ENCODE measurements around the gene HMOX2.

Gene HMOX2

GRCh38 chr16:4443271-4443670, 32.9 kb upstream of the HMOX2 start:
- Histone ChIP-seq H3K9me3 (ENCODE audit: control insufficient read depth in 1 of 2, low read length in 2 of 2) (no peaks in the 10 kb centered on the region), H3K36me3 (ENCODE audit: control insufficient read depth in 1 of 2, insufficient read depth in 2 of 2, low read length in 2 of 2) (peaks cover 46 to 90% of the 10 kb centered on the region in 2 donors), H3K4me1 (ENCODE audit: control insufficient read depth in 1 of 2, insufficient read depth in 2 of 2, low read length in 2 of 2) (no peaks in the 10 kb centered on the region), H3K9ac (ENCODE audit: low read depth in 1 of 2, low read length in 2 of 2) (no peak overlapping the region), H3K27me3 (ENCODE audit: control insufficient read depth in 1 of 2, insufficient read depth in 2 of 2, low read length in 2 of 2) (no peaks in the 10 kb centered on the region), H3K27ac (ENCODE audit: low read depth, low read length) (no peak overlapping the region), H3K4me3 (ENCODE audit: low read depth in 1 of 2, low read length in 2 of 2) (no peak overlapping the region)

DNA sequence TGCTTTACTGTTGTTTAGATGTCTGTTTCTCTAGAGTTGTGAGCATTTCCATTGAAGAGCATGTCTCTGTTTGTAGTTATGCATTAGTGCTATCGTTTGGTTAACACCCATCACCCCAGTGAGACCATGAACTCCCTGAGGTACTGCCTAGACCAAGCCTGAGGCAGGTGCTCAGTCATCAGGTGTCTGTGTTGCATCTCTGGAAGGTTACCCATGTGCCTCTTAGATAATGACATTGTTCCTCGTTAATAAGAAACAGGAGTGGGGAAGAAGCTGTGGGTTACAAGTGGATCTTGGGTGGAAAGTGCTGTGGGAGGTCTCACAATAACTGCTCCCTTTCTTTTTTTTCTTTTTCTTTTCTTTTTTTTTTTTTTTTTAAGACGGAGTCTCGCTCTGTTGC, 32.2 kb upstream of the HMOX2 start:
- Histone ChIP-seq H3K27ac (ENCODE audit: low read depth, low read length) (no peak overlapping the region), H3K27me3 (ENCODE audit: control insufficient read depth in 1 of 2, insufficient read depth in 2 of 2, low read length in 2 of 2) (no peaks in the 10 kb centered on the region), H3K9me3 (ENCODE audit: control insufficient read depth in 1 of 2, low read length in 2 of 2) (no peaks in the 10 kb centered on the region), H3K9ac (ENCODE audit: low read depth in 1 of 2, low read length in 2 of 2) (no peak overlapping the region), H3K4me1 (ENCODE audit: control insufficient read depth in 1 of 2, insufficient read depth in 2 of 2, low read length in 2 of 2) (no peaks in the 10 kb centered on the region), H3K4me3 (ENCODE audit: low read depth in 1 of 2, low read length in 2 of 2) (no peak overlapping the region), H3K36me3 (ENCODE audit: control insufficient read depth in 1 of 2, insufficient read depth in 2 of 2, low read length in 2 of 2) (peaks cover 50 to 92% of the 10 kb centered on the region in 2 donors)

DNA sequence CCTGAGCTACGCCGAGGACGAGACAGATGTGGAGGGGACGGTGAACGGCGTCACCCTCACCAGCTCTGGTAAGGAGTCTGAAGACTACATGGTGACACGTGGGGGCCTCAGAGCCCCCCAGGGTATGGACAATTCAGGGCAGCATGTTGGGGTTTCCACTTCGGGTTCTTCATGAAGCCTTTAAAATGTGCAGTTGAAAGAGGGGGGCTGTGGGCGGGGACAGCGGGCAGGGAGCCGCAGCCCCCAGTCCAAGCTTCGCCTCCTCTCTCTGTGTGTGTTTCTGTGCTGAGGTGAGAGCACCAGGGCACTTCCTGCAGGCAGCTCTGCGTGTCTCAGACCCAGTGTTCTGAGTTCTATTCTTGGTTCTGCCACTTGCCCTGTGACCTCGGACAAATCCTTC, 25.8 kb upstream of the HMOX2 start:
- H3K9me3 ChIP-seq (ENCODE audit: control insufficient read depth in 1 of 2, low read length in 2 of 2): no peaks in the 10 kb centered on the region
- H3K27ac ChIP-seq (ENCODE audit: low read depth, low read length): no peak overlapping the region
- peaks cover 43 to 93% of the 10 kb centered on the region in 2 donors for H3K36me3 ChIP-seq (ENCODE audit: control insufficient read depth in 1 of 2, insufficient read depth in 2 of 2, low read length in 2 of 2)
- H3K4me1 ChIP-seq (ENCODE audit: control insufficient read depth in 1 of 2, insufficient read depth in 2 of 2, low read length in 2 of 2): no peaks in the 10 kb centered on the region
- H3K4me3 ChIP-seq (ENCODE audit: low read depth in 1 of 2, low read length in 2 of 2): no peak overlapping the region
- H3K9ac ChIP-seq (ENCODE audit: low read depth in 1 of 2, low read length in 2 of 2): no peak overlapping the region
- no peaks in the 10 kb centered on the region for H3K27me3 ChIP-seq (ENCODE audit: control insufficient read depth in 1 of 2, insufficient read depth in 2 of 2, low read length in 2 of 2)

GRCh38 chr16:4450931-4451519, 25.2 kb upstream of the HMOX2 start:
- Histone ChIP-seq H3K4me3 (ENCODE audit: low read depth in 1 of 2, low read length in 2 of 2) (no peak overlapping the region), H3K27ac (ENCODE audit: low read depth, low read length) (no peak overlapping the region)

DNA sequence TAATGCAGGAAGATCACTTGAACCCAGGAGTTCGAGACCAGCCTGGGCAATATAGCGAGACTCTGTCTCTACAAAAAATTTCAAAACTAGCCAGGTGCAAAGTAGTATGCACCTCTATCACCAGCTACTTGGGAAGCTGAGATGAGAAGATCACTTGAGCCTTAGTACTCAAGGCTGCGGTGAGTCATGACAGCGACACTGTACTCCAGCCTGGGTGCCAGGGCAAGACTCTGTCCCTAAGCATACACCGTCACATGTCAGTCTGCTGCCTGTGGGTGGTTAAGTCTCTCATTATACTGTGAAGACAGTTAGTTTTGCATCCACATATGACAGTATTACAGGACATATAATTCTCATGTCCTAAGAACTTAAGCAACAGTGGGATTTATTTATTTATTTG, 23.5 kb upstream of the HMOX2 start:
- Histone ChIP-seq H3K27me3 (ENCODE audit: control insufficient read depth in 1 of 2, insufficient read depth in 2 of 2, low read length in 2 of 2) (no peaks in the 10 kb centered on the region), H3K4me1 (ENCODE audit: control insufficient read depth in 1 of 2, insufficient read depth in 2 of 2, low read length in 2 of 2) (no peaks in the 10 kb centered on the region), H3K9ac (ENCODE audit: low read depth in 1 of 2, low read length in 2 of 2) (no peak overlapping the region), H3K9me3 (ENCODE audit: control insufficient read depth in 1 of 2, low read length in 2 of 2) (no peaks in the 10 kb centered on the region), H3K36me3 (ENCODE audit: control insufficient read depth in 1 of 2, insufficient read depth in 2 of 2, low read length in 2 of 2) (peaks cover 50 to 94% of the 10 kb centered on the region in 2 donors), H3K4me3 (ENCODE audit: low read depth in 1 of 2, low read length in 2 of 2) (no peak overlapping the region), H3K27ac (ENCODE audit: low read depth, low read length) (no peak overlapping the region)

More at GRCh38 chr16:4450931-4451519, 25.2 kb upstream of the HMOX2 start:
- Histone ChIP-seq H3K9ac (ENCODE audit: low read depth in 1 of 2, low read length in 2 of 2) (no peak overlapping the region), H3K27me3 (ENCODE audit: control insufficient read depth in 1 of 2, insufficient read depth in 2 of 2, low read length in 2 of 2) (no peaks in the 10 kb centered on the region), H3K4me1 (ENCODE audit: control insufficient read depth in 1 of 2, insufficient read depth in 2 of 2, low read length in 2 of 2) (no peaks in the 10 kb centered on the region), H3K36me3 (ENCODE audit: control insufficient read depth in 1 of 2, insufficient read depth in 2 of 2, low read length in 2 of 2) (peaks cover 48 to 94% of the 10 kb centered on the region in 2 donors), H3K9me3 (ENCODE audit: control insufficient read depth in 1 of 2, low read length in 2 of 2) (no peaks in the 10 kb centered on the region)

- Histone ChIP-seq H3K4me3 (ENCODE audit: low read depth in 1 of 2, low read length in 2 of 2) (no peak overlapping the region), H3K9ac (ENCODE audit: low read depth in 1 of 2, low read length in 2 of 2) (no peak overlapping the region), H3K4me1 (ENCODE audit: control insufficient read depth in 1 of 2, insufficient read depth in 2 of 2, low read length in 2 of 2) (no peaks in the 10 kb centered on the region), H3K9me3 (ENCODE audit: control insufficient read depth in 1 of 2, low read length in 2 of 2) (no peaks in the 10 kb centered on the region), H3K36me3 (ENCODE audit: control insufficient read depth in 1 of 2, insufficient read depth in 2 of 2, low read length in 2 of 2) (peaks cover 46 to 77% of the 10 kb centered on the region in 2 donors), H3K27me3 (ENCODE audit: control insufficient read depth in 1 of 2, insufficient read depth in 2 of 2, low read length in 2 of 2) (no peaks in the 10 kb centered on the region), H3K27ac (ENCODE audit: low read depth, low read length) (no peak overlapping the region)
Measured at GRCh38 chr16:4454623-4455022, 21.6 kb upstream of the HMOX2 start.

DNA sequence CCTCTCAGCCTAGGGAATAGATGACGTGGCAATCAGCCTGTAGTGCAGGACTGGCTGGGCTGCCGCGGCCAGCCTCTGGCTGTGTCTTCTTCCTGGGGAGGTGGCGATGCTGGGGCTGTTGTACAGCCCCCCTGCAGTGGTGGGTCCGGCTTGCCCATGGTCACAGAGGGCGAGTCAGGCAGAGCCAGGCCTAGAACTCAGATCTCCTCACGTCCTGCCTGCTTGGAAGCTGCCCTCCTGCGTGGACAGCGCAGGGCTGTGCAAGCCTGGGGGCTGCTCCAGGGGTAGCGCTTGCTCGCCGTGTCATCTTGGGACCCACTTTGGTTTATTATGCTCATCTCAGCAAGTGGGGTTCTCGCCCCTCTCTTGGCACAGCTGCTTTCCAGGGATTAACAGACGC, 21.1 kb upstream of the HMOX2 start:
- Histone ChIP-seq H3K27ac (ENCODE audit: low read depth, low read length) (no peak overlapping the region), H3K9me3 (ENCODE audit: control insufficient read depth in 1 of 2, low read length in 2 of 2) (no peaks in the 10 kb centered on the region), H3K4me3 (ENCODE audit: low read depth in 1 of 2, low read length in 2 of 2) (no peak overlapping the region), H3K27me3 (ENCODE audit: control insufficient read depth in 1 of 2, insufficient read depth in 2 of 2, low read length in 2 of 2) (no peaks in the 10 kb centered on the region), H3K9ac (ENCODE audit: low read depth in 1 of 2, low read length in 2 of 2) (no peak overlapping the region), H3K36me3 (ENCODE audit: control insufficient read depth in 1 of 2, insufficient read depth in 2 of 2, low read length in 2 of 2) (peaks cover 46 to 73% of the 10 kb centered on the region in 2 donors), H3K4me1 (ENCODE audit: control insufficient read depth in 1 of 2, insufficient read depth in 2 of 2, low read length in 2 of 2) (no peaks in the 10 kb centered on the region)

- Histone ChIP-seq H3K36me3 (ENCODE audit: control insufficient read depth in 1 of 2, insufficient read depth in 2 of 2, low read length in 2 of 2) (peaks cover 38 to 66% of the 10 kb centered on the region in 2 donors), H3K9ac (ENCODE audit: low read depth in 1 of 2, low read length in 2 of 2) (no peak overlapping the region), H3K27ac (ENCODE audit: low read depth, low read length) (no peak overlapping the region), H3K27me3 (ENCODE audit: control insufficient read depth in 1 of 2, insufficient read depth in 2 of 2, low read length in 2 of 2) (no peaks in the 10 kb centered on the region), H3K9me3 (ENCODE audit: control insufficient read depth in 1 of 2, low read length in 2 of 2) (no peaks in the 10 kb centered on the region), H3K4me3 (ENCODE audit: low read depth in 1 of 2, low read length in 2 of 2) (no peak overlapping the region), H3K4me1 (ENCODE audit: control insufficient read depth in 1 of 2, insufficient read depth in 2 of 2, low read length in 2 of 2) (no peaks in the 10 kb centered on the region)
Measured at GRCh38 chr16:4455951-4456350, 20.2 kb upstream of the HMOX2 start.

GRCh38 chr16:4460936-4461249, 15.3 kb upstream of the HMOX2 start:
- Histone ChIP-seq H3K4me3 (ENCODE audit: low read depth in 1 of 2, low read length in 2 of 2) (no peak overlapping the region), H3K4me1 (ENCODE audit: control insufficient read depth in 1 of 2, insufficient read depth in 2 of 2, low read length in 2 of 2) (no peaks in the 10 kb centered on the region), H3K36me3 (ENCODE audit: control insufficient read depth in 1 of 2, insufficient read depth in 2 of 2, low read length in 2 of 2) (peaks cover 14 to 49% of the 10 kb centered on the region in 2 donors), H3K9ac (ENCODE audit: low read depth in 1 of 2, low read length in 2 of 2) (no peak overlapping the region), H3K9me3 (ENCODE audit: control insufficient read depth in 1 of 2, low read length in 2 of 2) (no peaks in the 10 kb centered on the region), H3K27me3 (ENCODE audit: control insufficient read depth in 1 of 2, insufficient read depth in 2 of 2, low read length in 2 of 2) (no peaks in the 10 kb centered on the region), H3K27ac (ENCODE audit: low read depth, low read length) (no peak overlapping the region)

- Histone ChIP-seq H3K9ac (ENCODE audit: low read depth in 1 of 2, low read length in 2 of 2) (no peak overlapping the region), H3K4me1 (ENCODE audit: control insufficient read depth in 1 of 2, insufficient read depth in 2 of 2, low read length in 2 of 2) (no peaks in the 10 kb centered on the region), H3K9me3 (ENCODE audit: control insufficient read depth in 1 of 2, low read length in 2 of 2) (no peaks in the 10 kb centered on the region), H3K4me3 (ENCODE audit: low read depth in 1 of 2, low read length in 2 of 2) (no peak overlapping the region), H3K27me3 (ENCODE audit: control insufficient read depth in 1 of 2, insufficient read depth in 2 of 2, low read length in 2 of 2) (no peaks in the 10 kb centered on the region), H3K36me3 (ENCODE audit: control insufficient read depth in 1 of 2, insufficient read depth in 2 of 2, low read length in 2 of 2) (peaks cover 11 to 49% of the 10 kb centered on the region in 2 donors), H3K27ac (ENCODE audit: low read depth, low read length) (no peak overlapping the region)
Measured at GRCh38 chr16:4461250-4462085, 14.7 kb upstream of the HMOX2 start.
